Mucosa of descending colon (tissue), 3 donors: ENCODE measurements around the gene CARD14. TPM values are rescaled to one million over a fixed set of nuclear protein-coding genes. Genes with fewer than 3 reads are reported as not detected.
A peak's percentile ranks its signal among the peaks of the same experiment; 100 is the strongest.

Source experiments
- ATAC-seq: fragments of 200-7000 bp; cut with Tn5 transposase; one replicate; pipeline ENCODE4 v1.9.1; 2020; ENCODE audit warnings: mild to moderate bottlenecking, moderate library complexity
- DNase-seq, 3 donors: peaks; one replicate each; pipeline ENCODE4 v3.0.0-alpha.2; 2020
- H3K36me3 ChIP-seq: fragments of 200-600 bp; one replicate; pipeline ENCODE4 v1.8.0; 2021; ENCODE audit warnings: low read depth, mild to moderate bottlenecking
- H3K4me1 ChIP-seq: fragments of 200-600 bp; one replicate; pipeline ENCODE4 v1.8.0; 2021; ENCODE audit warnings: low read depth, mild to moderate bottlenecking
- H3K4me3 ChIP-seq: fragments of 200-600 bp; one replicate; pipeline ENCODE4 v1.8.0; 2021; ENCODE audit warnings: mild to moderate bottlenecking
- H3K9me3 ChIP-seq: fragments of 200-600 bp; one replicate; pipeline ENCODE4 v1.8.0; 2021; ENCODE audit warnings: mild to moderate bottlenecking
- CTCF ChIP-seq: fragments of 200-600 bp; IDR thresholded peaks from one replicate; pipeline ENCODE4 v1.8.0; 2022; ENCODE audit warnings: antibody characterized with exemption, mild to moderate bottlenecking
- intact Hi-C, 2 donors: fragments of 100-400 bp; cut with DNase I in 1 of 2; cut with micrococcal nuclease in 1 of 2; formaldehyde crosslinking; loops; one replicate each; pipeline versions ENCODE4 v1.11.0 to v1.11.1; 2022; cut with DNase I, micrococcal nuclease
- total RNA-seq, 3 donors: library from RNA; stranded (reverse); fragmentation: NEBNext Ultra II Directional in 2 of 3; extraction: Animal tissue kit (Norgen Biotek cat#: 25700) in 2 of 3; gene quantifications; one replicate each; pipeline versions ENCODE4 v1.2.1 to v1.2.4, GENCODE V29; 2021 to 2023
- donor health status: DM: no; HTN: no; CAD: no; lungs with moderate emphysema.
- donor health status: DM: no; HTN: no; CAD: no.
- donor health status: DM: no; HTN: yes; CAD: no.

Gene CARD14
- total RNA-seq, 3 donors from 2014 or later: 0.38 to 2.4 (median 1.4) TPM

GRCh38 chr17:80217703-80218362 is 48.0 kb downstream of the CARD14 start:
- intact Hi-C loops: no loop called here
- Histone ChIP-seq H3K9me3 (no peaks in the 10 kb centered on the region), H3K4me3 (no peak overlapping the region), H3K4me1 (peaks cover 3% of the 10 kb centered on the region), H3K36me3 (no peaks in the 10 kb centered on the region)
- ATAC-seq (no peak), DNase-seq (peak in 2 of 3 donors; percentile 30 to 40)
- TF ChIP-seq CTCF: no peak

GRCh38 chr17:80218391-80218790 is 48.6 kb downstream of the CARD14 start:
- DNase-seq (no peak), ATAC-seq (no peak)
- Histone ChIP-seq H3K36me3 (no peaks in the 10 kb centered on the region), H3K9me3 (no peaks in the 10 kb centered on the region), H3K4me1 (peaks cover 3% of the 10 kb centered on the region), H3K4me3 (no peak overlapping the region)
- intact Hi-C loops: no loop called here
- TF ChIP-seq CTCF: no peak

- ATAC-seq: peak; percentile 82
- intact Hi-C loops: no loop called here
- peaks cover 3% of the 10 kb centered on the region for H3K4me1 ChIP-seq
- no peaks in the 10 kb centered on the region for H3K9me3 ChIP-seq
- no peak for TF ChIP-seq CTCF
- peak; percentile 81 to 91 (median 82) for DNase-seq
- H3K4me3 ChIP-seq: peak overlapping the region; percentile 84
- no peaks in the 10 kb centered on the region for H3K36me3 ChIP-seq
Observed at GRCh38 chr17:80219013-80219762, 49.4 kb downstream of the CARD14 start.

GRCh38 chr17:80219763-80220053 is 49.9 kb downstream of the CARD14 start:
- peak; percentile 22 for ATAC-seq
- no peak for DNase-seq
- Histone ChIP-seq H3K4me3 (peak overlapping the region; percentile 84), H3K9me3 (no peaks in the 10 kb centered on the region), H3K36me3 (no peaks in the 10 kb centered on the region), H3K4me1 (peaks cover 3% of the 10 kb centered on the region)
- intact Hi-C loops: no loop called here
- no peak for TF ChIP-seq CTCF

- Histone ChIP-seq H3K4me1 (peaks cover 3% of the 10 kb centered on the region), H3K36me3 (no peaks in the 10 kb centered on the region), H3K9me3 (no peaks in the 10 kb centered on the region), H3K4me3 (peak within 1 kb of the TSS; percentile 84)
- ATAC-seq (peak; percentile 91), DNase-seq (peak; percentile 87 to 88 (median 87))
- intact Hi-C loops: no loop called here
- TF ChIP-seq CTCF: no peak
Observed at GRCh38 chr17:80220054-80220735, 50.4 kb downstream of the CARD14 start, which contains the start of the genes SGSH and SLC26A11. Gene SGSH (minus strand): TSS chr17:80220333. CDS start chr17:80220313, 20 bp downstream. Gene SLC26A11 (plus strand): TSS chr17:80220427. CDS start chr17:80221561, 1,134 bp downstream.
